Keratinocyte (primary cell): ENCODE measurements around the gene NHLH2. TPM values are rescaled to one million over a fixed set of nuclear protein-coding genes. Genes with fewer than 3 reads are reported as not detected.

ENCODE experiments used
- DNase-seq: peaks from one replicate; pipeline ENCODE4 v3.0.0-alpha.2; 2011; ENCODE audit warnings: low read depth, missing footprints, low spot score
- FAIRE-seq: peaks from 2 replicates; lab custom pipeline; 2011; peaks lifted over from hg19 to GRCh38; lab: Jason Lieb, UNC
- H2AFZ ChIP-seq: 2 replicates; pipeline ENCODE4 v1.6.0; 2012; ENCODE audit warnings: low read length, control low read depth, inconsistent platforms; ENCODE audit not compliant: control insufficient read depth
- H3K27ac ChIP-seq: 2 replicates; pipeline ENCODE4 v1.5.1; 2011; ENCODE audit warnings: low read length; ENCODE audit not compliant: control insufficient read depth, insufficient read depth
- H3K27me3 ChIP-seq: 3 replicates; pipeline ENCODE4 v1.6.0; 2011; ENCODE audit warnings: low read length; ENCODE audit not compliant: control insufficient read depth, insufficient read depth; ENCODE audit errors: extremely low read depth
- H3K36me3 ChIP-seq, 2 experiments: 2 replicates in 1 of 2; 3 replicates in 1 of 2; pipeline ENCODE4 v1.5.1; 2011; ENCODE audit warnings: low read length in 2 of 2, mild to moderate bottlenecking in 1 of 2; ENCODE audit not compliant: control insufficient read depth in 2 of 2, insufficient read depth in 2 of 2; ENCODE audit errors: extremely low read depth in 1 of 2
- H3K4me1 ChIP-seq: 3 replicates; pipeline ENCODE4 v1.5.1; 2011; ENCODE audit warnings: low read length; ENCODE audit not compliant: control insufficient read depth, insufficient read depth; ENCODE audit errors: extremely low read depth
- H3K4me2 ChIP-seq: 3 replicates; pipeline ENCODE4 v1.6.0; 2011; ENCODE audit warnings: low read depth, low read length; ENCODE audit not compliant: control insufficient read depth, insufficient read depth; ENCODE audit errors: extremely low read depth
- H3K4me3 ChIP-seq, 3 experiments: fragments of 200-600 bp in 1 of 3; sonication (generic) in 1 of 3; 2 replicates in 2 of 3; 3 replicates in 1 of 3; pipeline ENCODE4 v1.5.1; 2011 to 2016; ENCODE audit warnings: low read length in 3 of 3, mild to moderate bottlenecking in 3 of 3, control low read depth in 2 of 3, inconsistent platforms in 1 of 3, low read depth in 1 of 3, mixed read lengths in 1 of 3, mixed run types in 1 of 3, moderate library complexity in 1 of 3; ENCODE audit not compliant: control insufficient read depth in 2 of 3, insufficient read depth in 2 of 3; ENCODE audit errors: extremely low read depth in 1 of 3
- H3K79me2 ChIP-seq: 2 replicates; pipeline ENCODE4 v1.6.0; 2012; ENCODE audit warnings: low read length; ENCODE audit not compliant: control insufficient read depth, insufficient read depth
- H3K9ac ChIP-seq: 3 replicates; pipeline ENCODE4 v1.6.0; 2011; ENCODE audit warnings: low read length; ENCODE audit not compliant: control insufficient read depth, insufficient read depth; ENCODE audit errors: extremely low read depth
- H3K9me1 ChIP-seq: 3 replicates; pipeline ENCODE4 v1.6.0; 2011; ENCODE audit warnings: low read length; ENCODE audit not compliant: control insufficient read depth, insufficient read depth; ENCODE audit errors: extremely low read depth
- H3K9me3 ChIP-seq: 2 replicates; pipeline ENCODE4 v1.5.1; 2012; ENCODE audit warnings: low read depth, low read length; ENCODE audit not compliant: control insufficient read depth
- H4K20me1 ChIP-seq: 3 replicates; pipeline ENCODE4 v1.6.0; 2011; ENCODE audit warnings: low read length; ENCODE audit not compliant: control insufficient read depth, insufficient read depth; ENCODE audit errors: extremely low read depth
- CTCF ChIP-seq, 3 experiments: IDR thresholded peaks in 1 of 3; conservative IDR thresholded peaks in 1 of 3; optimal IDR thresholded peaks in 1 of 3; 2 replicates in 2 of 3; 3 replicates in 1 of 3; pipeline versions ENCODE3 to v1.5.1; 2011; ENCODE audit warnings: low read length in 3 of 3, mild to moderate bottlenecking in 3 of 3, moderate library complexity in 2 of 3, control low read depth in 1 of 3, inconsistent platforms in 1 of 3; ENCODE audit not compliant: insufficient read depth in 2 of 3; ENCODE audit errors: extremely low read depth in 1 of 3
- EZH2 ChIP-seq: IDR thresholded peaks from one replicate; pipeline ENCODE4 v1.6.1; 2012; ENCODE audit warnings: inconsistent platforms, mild to moderate bottlenecking, low read length, moderate library complexity
- dilution Hi-C: fragments of 300-500 bp; cut with MboI; formaldehyde crosslinking; loops from one replicate; pipeline ENCODE4 v1.7.0; 2020; ENCODE audit warnings: low sequenced_read_pairs; ENCODE audit not compliant: extremely low pct_ligation_motif_present
- polyA plus RNA-seq, 5 experiments: library from polyadenylated mRNA; depleted of rRNA in 3 of 5; stranded (reverse) in 3 of 5; stranded (forward) in 1 of 5; unstranded in 1 of 5; fragments of >200 nt; gene quantifications; 1 replicate in 1 of 5; 2 replicates in 3 of 5; 3 replicates in 1 of 5; pipeline versions ENCODE4 v1.2.1 to v1.2.3, GENCODE V29; 2011 to 2012; ENCODE audit warnings: missing spikeins in 2 of 5, low read depth in 1 of 5, low replicate concordance in 1 of 5

NHLH2 gene
- polyA plus RNA-seq, 1 donor (not counting 4 experiments of a cell fraction or from before 2014, with no cell fraction given) = 0.21 TPM

- FAIRE-seq (no peak), DNase-seq (no peak)
- Histone ChIP-seq H3K4me2 (no peak overlapping the region), H3K9me1 (no peaks in the 10 kb centered on the region), H3K36me3 (no peaks in the 10 kb centered on the region), H3K27ac (no peak overlapping the region), H3K79me2 (no peaks in the 10 kb centered on the region), H3K4me3 (no peak overlapping the region), H4K20me1 (no peaks in the 10 kb centered on the region), H3K4me1 (peaks cover 28% of the 10 kb centered on the region), H3K27me3 (no peaks in the 10 kb centered on the region), H3K9me3 (no peaks in the 10 kb centered on the region), H2AFZ (no peak overlapping the region), H3K9ac (no peak overlapping the region)
- TF ChIP-seq EZH2 (no peak), CTCF (optimal IDR thresholded peaks at IDR 0.05 in 1 of 3, IDR thresholded peaks at IDR 0.05 in 1 of 3, conservative IDR thresholded peaks at IDR 0.05 in 1 of 3; ENCODE audit: extremely low read depth in 1 of 3, insufficient read depth in 2 of 3, low read length in 3 of 3) (no peak)
- dilution Hi-C loops = no loop called here
Measured at GRCh38 chr1:115826628-115827027, 14.3 kb downstream of the NHLH2 start.

- H2AFZ ChIP-seq = no peak overlapping the region
Measured at GRCh38 chr1:115822117-115822516, 18.8 kb downstream of the NHLH2 start.

More at GRCh38 chr1:115822117-115822516, 18.8 kb downstream of the NHLH2 start:
- DNase-seq = no peak
- Histone ChIP-seq H3K4me3 (no peak overlapping the region), H3K27me3 (no peaks in the 10 kb centered on the region), H3K36me3 (no peaks in the 10 kb centered on the region), H3K9me3 (no peaks in the 10 kb centered on the region), H4K20me1 (no peaks in the 10 kb centered on the region), H3K4me2 (no peak overlapping the region), H3K9ac (no peak overlapping the region), H3K9me1 (no peaks in the 10 kb centered on the region), H3K27ac (no peak overlapping the region), H3K79me2 (no peaks in the 10 kb centered on the region), H3K4me1 (no peaks in the 10 kb centered on the region)
- no peak for FAIRE-seq
- dilution Hi-C loops = loop anchor here (25.0 kb wide), 1 partner anchor 165 kb away; the partner anchor contains the start of gene SLC22A15
- TF ChIP-seq CTCF (optimal IDR thresholded peaks at IDR 0.05 in 1 of 3, IDR thresholded peaks at IDR 0.05 in 1 of 3, conservative IDR thresholded peaks at IDR 0.05 in 1 of 3; ENCODE audit: extremely low read depth in 1 of 3, insufficient read depth in 2 of 3, low read length in 3 of 3) = no peak
- TF ChIP-seq EZH2 = no peak
